GM19351 (cell line): Measurements from ENCODE around the gene AGPAT4.
"Not testable (repeated sequence)": the region's sequence is repeated elsewhere in the genome, so short reads cannot be mapped to it uniquely, and the experiment has no call there.

Experiments
- ATAC-seq: cut with Tn5 transposase; IDR thresholded peaks from one replicate; pipeline ENCODE4 v1.9.1; 2021; ENCODE audit warnings: mild to moderate bottlenecking, moderate library complexity; ENCODE audit not compliant: unreplicated experiment

AGPAT4 gene, protein sequence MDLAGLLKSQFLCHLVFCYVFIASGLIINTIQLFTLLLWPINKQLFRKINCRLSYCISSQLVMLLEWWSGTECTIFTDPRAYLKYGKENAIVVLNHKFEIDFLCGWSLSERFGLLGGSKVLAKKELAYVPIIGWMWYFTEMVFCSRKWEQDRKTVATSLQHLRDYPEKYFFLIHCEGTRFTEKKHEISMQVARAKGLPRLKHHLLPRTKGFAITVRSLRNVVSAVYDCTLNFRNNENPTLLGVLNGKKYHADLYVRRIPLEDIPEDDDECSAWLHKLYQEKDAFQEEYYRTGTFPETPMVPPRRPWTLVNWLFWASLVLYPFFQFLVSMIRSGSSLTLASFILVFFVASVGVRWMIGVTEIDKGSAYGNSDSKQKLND

DNA sequence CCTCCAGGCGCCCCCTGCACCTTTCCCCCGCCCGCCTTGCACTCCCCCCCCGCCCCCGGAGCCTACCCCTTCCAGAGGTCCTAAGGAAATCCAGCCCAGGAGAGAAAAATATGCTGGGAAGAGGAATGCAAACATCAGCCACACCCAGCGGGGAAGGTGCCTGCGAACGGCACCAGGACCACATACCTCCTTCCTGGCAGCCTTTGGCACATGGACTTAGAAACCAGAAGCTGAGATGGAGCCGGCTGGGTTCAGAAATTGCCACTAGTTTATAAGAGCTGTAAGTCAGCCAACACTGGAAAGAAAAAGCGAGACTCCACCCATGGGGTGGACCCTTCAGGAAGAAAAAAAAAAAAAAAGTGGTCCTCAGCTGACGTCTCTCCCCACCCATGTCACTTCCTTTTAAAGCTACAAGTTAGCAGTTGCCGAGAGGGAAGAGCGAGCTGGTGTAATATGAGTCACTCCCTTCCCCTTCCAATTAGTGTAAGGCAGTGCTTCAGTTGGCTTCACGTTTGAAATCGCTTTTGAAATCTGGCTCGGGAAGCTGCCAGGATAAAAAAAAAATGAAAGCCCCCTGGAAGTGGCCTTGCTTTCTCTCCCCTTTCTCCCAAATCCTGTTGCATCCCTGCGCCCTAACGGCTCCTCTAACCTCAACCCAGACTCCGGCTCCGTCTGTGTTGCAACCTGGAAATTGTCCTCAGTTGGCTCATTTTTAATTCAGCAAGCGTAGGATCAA lies at the start of gene AGPAT4:
Gene AGPAT4, minus strand, starts transcription at position 310 of the 736 bp plus-strand sequence. CDS start 41,848 bp downstream, outside the sequence.
- ATAC-seq, result peak; percentile 95

DNA sequence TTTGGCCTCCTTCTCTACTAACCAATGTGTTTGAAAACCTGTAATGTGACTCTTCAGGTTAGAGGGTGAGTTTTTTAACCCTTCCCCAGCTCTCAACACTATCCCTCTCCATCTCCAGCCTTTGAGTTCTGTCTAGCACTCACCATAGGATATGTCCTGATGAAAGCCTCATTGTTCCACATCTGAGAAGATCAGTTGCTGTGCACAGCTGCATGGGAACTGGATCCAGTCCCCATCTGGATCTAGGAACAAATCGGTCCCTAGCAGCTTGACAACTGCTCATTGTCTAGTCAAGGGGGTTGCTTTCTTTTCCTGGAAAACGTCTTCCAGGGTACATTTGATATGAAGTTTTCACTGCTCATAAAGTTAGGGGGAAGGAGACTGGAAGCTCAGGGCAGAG lies 45.4 kb upstream of the AGPAT4 start:
- no peak for ATAC-seq

DNA sequence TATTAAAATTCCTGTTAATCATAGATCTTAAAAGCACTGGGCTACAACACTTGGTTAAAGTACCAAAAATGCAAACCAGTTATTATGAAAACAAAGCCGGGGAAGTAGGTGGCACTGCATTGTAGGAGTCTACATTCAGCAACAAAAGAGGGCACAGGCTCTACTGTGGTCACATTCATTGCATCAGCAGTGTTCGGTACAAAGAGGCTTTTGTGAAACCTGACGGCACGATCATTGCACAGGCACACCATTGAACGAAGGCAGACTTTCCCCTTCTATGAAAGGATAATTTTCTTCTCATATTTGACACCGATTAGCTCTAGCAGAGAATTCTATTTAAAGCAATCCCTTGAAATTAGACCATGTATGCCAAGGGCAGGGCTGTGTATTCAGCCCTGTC lies 44.6 kb upstream of the AGPAT4 start:
- ATAC-seq, result no peak

DNA sequence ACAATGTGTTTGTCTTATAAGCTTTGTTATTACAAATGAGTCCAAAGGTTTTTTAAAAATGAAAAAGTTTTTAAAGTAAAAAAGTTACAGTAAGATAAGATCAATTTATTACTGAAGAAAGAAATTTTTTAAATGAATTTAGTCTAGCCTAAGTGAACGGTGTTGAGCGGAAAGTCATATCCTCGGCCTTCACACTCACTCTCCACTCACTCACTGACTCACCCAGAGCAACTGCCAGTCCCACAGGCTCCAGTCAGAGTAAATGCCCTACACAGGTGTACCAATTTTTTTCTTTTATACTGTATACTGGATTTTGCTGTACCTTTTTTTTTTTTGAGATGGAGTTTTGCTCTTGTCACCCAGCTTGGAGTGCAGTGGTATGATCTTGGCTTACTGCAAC lies 42.7 kb upstream of the AGPAT4 start:
- no peak for ATAC-seq

DNA sequence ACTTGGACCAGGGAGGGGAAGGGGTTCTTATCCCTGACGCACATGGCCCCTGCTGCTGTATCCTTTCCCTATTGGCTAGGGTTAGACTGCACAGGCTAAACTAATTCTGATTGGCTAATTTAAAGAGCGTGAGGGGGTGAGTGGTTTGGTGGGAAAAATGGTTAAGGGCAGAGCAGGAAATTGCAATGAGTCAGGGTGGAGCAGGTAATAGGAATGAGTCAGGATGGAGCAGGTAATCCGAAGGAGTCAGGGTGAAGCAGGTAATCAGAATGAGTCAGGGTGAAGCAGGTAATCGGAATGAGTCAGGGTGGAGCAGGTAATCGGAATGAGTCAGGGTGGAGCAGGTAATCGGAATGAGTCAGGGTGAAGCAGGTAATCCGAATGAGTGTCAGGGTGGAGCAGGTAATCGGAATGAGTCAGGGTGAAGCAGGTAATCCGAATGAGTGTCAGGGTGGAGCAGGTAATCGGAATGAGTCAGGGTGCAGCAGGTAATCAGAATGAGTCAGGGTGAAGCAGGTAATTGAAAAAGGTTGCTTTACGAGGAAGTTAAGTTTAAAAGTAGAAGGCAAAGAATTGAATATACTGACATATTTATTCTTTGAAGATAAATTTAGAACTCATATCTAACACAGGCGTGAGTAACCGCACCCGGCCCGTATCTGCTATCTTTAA lies 41.5 kb upstream of the AGPAT4 start:
- ATAC-seq, result not testable (repeated sequence)

DNA sequence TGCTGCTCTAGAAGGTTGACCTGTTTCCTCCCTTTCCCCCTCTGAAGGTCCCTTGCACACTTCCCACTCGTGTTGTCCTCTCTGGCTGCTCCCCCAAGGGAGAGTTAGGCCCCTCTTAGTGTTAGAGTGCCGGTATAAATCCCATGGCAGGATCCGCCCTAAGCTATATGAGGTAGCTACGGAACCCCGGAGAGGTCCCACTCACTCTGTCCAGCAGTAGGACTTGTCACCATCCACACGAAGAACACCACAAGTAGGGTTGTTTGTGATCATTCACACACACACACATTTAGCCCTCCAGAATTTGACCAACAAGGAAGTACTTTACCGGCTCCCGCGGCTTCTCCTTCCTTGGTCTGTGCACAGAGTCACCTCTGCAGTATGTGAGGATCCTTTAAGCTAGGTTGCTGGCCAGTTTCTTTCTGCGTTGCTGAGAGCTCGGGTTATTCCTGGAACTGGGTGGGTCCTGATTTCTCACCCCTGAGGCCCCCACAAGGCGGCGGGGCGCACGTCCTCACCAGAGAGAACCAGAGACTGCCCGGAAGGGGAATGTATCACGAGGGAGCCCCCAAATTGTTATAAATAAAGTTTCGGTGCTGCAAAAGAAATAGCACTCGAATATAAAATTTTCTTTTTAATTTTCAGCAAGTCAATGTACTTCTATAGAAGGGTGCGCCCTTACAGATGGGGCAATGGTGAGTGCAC lies 40.8 kb upstream of the AGPAT4 start:
- ATAC-seq, result not testable (repeated sequence)

DNA sequence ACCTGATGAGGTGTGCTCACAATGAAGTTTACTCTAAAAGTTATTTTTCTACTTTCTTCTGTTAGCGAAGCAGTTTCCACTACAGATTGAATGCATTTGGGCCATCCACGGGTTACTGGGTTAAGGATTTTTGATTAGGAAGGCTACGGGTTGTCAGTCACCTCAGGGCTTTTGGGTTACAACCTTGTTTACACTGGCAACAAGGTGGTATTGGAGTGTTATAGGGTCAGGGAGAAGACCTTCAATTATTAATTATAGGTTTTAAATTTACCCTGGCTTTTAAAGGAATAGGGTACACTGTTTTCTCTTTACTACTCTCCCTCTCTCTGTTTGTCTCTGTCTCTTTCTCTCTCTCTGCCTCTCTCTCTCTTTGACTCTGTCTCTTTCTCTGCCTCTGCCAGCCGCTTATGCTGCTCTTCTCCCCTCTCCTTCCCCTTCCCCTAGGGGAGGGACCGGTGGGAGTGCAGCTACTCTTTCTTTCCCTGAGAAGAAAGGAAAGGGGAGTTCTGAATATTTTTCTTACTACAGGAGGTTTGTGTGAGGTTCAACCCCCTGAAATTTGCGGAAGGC lies 40.2 kb upstream of the AGPAT4 start:
- no peak for ATAC-seq

DNA sequence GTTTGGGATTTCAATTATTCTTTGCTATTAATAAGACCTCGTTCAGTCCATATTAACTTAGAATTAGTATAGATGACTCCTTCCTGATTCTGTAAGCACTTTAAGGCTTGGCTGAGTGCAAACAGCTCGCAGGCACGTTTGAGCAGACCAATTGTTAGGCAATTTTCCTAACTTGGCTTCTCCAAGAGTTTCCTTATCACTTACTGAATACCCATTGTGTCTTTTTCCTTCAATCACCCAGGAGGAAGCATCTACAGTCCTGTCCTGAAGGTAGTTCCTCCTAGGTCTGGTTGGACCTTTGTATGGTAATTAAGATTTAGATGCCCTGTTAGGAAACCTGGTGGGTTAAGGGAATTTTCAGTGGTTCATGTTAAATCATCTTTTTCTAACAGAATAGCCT lies 39.6 kb upstream of the AGPAT4 start:
- ATAC-seq, result not testable (repeated sequence)

DNA sequence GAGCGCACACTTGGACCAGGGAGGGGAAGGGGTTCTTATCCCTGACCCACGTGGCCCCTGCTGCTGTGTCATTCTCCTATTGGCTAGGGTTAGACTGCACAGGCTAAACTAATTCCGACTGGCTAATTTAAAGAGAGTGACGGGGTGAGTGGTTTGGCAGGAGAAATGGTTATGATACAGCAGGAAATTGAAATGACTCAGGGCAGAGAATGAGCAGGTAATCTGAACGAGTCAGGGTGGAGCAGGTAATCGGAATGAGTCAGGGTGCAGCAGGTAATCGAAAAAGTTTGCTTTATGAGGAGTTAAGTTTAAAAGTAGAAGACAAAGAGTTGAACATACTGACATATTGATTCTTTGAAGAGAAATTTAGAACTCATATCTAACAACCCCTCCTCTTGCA lies 35.9 kb upstream of the AGPAT4 start:
- not testable (repeated sequence) for ATAC-seq

DNA sequence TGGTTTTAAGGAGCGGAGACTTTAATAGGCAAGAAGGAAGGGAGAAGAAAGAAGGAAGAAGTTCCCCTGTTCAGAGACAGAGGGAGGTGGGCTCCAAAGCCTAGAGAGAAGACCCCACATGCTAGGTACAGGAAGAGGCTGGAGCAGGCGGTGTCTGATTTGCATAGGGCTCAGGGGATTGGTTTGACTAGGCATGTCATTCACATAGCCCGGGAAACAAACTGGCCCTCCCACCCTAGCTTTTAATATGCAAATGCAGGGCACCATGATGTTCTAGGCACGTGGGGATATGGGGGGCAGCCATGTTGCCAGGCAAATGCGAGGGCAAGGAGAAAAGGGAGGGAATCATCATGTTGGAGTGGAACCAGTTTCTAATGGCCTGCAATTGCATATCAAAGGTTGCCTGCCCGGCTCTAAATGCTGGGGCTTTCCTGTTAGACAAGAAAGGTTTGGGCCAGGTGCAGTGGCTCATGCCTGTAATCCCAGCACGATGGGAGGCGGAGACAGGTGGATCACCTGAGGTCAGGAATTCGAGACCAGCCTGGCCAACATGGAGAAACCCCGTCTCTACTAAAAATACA lies 34.3 kb upstream of the AGPAT4 start:
- no peak for ATAC-seq

DNA sequence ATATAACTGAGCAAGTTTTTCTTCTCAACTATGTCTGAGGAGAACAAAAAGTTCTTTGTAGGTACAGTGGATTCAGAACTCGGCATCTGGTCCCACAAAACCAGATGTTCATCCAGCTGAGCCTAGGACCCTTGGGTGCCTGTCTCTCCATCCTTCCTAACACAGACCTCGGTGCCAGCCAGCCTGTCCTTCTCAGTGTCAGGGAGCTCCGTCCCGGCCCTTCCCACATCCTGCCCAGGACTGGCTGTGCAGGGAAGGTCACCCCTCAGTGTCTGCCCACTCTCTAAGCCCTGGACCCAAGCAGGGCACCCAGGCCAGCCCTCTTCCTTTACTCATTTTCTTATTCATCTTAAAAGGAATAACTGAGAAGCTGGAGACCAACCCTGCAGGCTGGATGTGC lies 32.0 kb upstream of the AGPAT4 start:
- no peak for ATAC-seq

DNA sequence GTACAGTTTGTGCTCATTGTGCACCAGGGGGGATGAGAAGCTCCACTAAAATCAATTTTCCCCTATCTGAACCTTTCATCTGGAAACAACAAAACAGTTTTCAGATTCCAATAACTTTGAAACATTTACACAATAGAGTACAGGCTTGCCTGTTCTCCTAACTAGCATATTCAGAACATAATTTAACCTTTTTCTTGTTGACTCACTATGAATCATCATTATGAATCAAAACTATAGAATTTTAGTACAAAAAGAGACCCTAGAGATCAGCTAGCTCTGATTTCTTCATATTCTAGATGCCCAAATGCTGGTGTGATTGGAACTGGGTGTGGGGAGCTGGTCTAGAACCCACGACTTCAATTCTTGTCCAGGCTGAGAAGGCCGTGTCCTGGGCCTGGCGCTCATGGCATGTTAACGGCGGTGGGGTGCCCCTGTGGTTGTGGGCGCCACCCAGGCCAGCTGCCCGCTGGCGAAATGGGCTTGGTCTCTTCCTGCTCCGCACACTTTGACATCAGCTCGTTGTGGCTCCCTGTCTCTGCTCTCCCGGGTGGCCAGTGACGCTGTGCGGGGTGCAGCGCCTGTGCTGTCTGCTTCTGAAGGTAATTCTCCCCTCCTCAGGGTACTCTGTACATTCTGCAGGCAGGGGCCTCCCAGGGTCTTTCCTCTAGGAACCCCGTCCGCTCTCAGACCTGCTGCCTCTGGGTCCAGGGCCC lies 29.9 kb upstream of the AGPAT4 start:
- no peak for ATAC-seq

DNA sequence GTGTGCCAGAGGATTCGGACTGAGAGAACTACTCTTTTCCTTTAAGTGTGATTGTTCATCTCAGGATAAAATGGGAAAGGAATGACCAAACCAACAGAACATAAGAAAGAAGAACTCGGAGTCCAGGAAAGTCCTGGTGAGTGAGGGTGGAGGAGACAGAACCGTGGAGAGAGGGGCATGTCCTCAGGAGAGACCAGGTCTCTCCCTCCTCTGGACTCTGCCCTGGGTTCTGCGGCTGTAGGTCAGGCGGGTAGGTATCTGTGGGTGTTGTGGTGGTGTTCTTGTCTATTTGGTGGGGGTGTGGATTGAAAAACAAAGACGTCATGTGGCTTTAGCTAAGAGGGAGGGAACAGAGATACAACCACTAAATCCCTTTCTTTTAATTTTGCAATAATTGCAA lies 29.1 kb upstream of the AGPAT4 start:
- no peak for ATAC-seq

DNA sequence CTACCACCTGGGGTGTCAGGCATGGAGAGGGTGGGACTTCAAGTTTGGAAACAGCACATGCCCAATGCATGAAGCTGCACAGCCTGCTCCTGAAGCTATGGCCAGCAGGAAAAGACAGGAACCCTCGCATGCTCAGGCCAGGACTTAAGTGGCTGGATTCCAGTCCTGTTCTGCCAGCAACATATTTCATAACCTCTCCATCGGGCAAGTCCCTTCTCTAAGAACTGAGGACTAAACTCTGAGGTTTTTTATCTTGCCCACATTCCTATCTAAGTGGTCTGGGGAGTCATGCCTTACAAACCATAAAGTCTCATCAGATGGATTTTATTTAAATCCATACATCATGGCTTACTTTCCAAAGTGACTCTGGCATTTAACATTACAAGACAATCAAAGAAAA lies 27.5 kb upstream of the AGPAT4 start:
- no peak for ATAC-seq

DNA sequence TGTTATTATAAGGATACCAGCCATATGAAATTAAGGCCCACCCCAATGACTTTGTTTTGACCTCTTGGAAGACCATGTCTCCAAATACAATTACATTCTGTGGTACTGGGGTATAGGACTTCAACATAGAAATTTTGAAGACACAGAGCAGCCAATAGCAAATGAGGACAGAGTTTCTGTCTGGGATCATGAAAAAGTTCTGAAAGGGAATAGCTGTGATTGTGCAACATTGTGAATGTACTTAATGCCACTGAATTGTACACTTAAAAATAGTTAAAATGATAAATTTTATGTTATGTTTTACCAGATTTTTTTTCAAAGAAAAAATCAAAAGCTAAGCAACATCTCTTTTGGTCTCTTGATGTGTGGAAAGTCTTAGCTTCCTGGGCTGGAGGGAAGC lies 27.0 kb upstream of the AGPAT4 start:
- no peak for ATAC-seq

DNA sequence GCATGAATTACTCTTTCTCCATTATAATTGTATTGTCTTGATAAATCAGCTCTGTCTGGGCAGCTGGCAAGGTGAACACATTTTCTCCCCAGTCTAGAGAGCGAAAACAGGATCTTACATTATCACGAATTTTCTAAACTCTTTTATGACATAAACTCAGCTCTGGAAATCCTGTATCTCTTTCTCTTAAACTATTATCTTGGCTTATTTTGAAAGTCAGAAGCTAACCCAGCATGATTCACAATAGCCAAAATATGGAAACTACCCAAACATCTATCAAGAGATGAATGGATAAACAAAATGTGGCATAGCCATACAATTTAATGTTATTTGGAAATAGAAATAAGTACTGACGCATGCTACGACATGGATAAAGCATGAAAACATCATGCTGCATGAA lies 25.9 kb upstream of the AGPAT4 start:
- ATAC-seq, result no peak

DNA sequence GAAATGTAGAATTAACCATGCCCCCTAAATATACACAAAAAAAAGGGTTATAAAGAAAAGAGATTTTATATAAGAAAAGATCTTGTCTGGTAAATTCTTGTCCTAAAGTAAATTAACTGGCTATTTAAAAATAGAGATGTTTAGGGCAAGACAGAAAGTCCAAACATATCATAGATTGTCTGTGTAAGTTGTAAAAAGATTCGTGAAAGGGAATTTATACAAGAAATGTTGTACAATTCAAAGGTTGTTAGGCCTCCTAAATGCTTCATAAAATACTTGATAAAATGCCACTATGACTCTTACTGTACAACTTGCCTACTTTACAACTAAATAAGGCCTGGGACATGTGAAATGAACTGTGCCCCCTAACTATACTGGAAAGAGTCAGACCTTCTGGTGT lies 21.9 kb upstream of the AGPAT4 start:
- no peak for ATAC-seq

DNA sequence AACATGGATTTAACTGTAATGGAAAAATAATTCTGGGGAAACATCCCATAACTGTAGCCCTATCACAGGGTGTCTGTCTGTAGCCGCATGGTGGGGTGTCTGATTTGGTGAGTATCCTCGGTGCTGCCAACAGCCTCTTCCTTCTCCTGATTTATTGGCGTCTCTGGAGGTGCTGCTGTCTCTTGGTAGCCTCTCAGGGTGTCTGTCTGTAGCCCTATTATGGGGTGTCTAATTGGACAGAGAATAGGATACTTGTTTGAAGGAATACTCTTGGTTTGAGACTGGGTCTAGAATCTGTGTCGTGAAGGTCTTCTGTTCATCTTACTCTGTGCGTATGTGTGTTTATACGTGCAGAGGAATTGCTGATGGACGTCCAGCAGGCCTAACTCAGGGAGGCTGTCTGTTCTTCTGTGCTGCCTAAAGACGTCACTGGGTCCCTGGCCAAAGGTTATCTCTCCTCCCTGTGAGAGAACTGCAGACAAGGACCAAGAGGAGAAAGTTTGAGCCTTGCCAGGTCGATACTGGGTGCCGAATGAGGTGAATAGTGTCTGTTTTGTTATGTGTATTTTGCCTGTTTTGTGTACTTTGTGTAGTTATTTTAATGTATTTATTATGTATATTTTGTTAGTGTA lies 18.9 kb upstream of the AGPAT4 start:
- ATAC-seq, result no peak

DNA sequence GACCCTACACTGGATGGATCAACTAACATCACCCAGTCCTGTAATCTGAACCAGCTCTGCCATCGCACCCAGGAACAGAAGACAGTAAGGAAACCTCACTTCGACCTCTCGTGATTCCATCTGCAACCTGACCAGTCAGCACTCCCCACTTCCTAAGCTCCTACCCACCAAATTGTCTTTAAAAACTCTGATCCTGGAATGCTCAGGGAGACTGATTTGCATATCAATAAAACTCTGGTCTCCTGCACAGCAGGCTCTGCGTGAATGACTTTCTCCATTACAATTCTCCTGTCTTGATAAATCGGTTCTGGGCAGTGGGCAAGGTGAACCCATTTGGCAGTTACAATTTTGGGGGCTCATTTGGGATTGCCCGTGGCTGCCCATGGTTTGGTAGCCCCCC lies 18.3 kb upstream of the AGPAT4 start:
- no peak for ATAC-seq
